GM21723 (cell line): ENCODE data around the gene DYNLRB1.

ENCODE experiments used
- ATAC-seq: cut with Tn5 transposase; IDR thresholded peaks from one replicate; pipeline ENCODE4 v1.9.1; 2021; ENCODE audit warnings: mild to moderate bottlenecking, moderate library complexity; ENCODE audit not compliant: unreplicated experiment

DYNLRB1 gene

DNA sequence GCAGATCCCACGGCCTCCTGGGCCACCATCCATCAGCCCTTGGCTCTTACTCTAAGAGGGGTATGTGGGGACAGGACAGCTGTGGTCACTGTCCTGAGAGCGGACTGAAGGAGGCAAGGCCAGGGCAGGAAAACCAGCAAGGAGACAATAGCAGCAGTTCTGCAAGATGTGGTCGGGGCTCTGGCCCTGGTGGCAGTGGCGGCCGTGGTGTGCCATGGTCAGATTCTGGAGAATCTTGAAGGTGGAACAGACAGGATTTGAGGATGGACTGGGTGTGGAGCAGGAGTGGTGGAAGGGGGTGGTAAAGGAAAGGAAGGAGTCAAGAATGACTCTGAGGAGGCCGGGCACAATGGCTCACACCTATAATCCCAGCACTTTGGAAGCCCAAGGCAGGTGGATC lies 36.3 kb downstream of the DYNLRB1 start:
- no peak for ATAC-seq

DNA sequence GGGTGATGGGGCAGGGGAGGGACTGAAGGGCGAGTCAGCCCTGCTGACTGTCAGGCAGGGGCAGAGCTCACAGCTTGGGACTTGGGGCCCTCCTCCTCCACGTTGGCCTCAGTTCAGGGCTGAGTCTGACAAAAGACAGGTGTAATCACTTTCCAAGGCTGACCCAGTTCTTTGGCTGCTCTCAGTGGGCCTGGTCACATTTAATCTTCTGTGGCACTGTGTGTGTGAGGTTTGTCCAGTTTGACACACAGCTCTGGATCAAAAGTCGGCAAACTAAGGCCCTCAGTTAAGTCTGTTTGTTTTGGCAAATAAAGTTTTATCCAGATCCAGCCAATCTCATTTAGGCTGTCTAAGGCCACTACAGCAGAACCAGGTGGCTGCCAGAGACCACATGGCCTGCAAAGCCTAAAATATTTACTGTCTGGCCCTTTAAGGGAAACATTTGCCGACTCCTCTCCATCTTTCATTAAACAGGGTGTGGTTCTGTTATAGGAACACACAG lies 37.2 kb downstream of the DYNLRB1 start:
- ATAC-seq = no peak

DNA sequence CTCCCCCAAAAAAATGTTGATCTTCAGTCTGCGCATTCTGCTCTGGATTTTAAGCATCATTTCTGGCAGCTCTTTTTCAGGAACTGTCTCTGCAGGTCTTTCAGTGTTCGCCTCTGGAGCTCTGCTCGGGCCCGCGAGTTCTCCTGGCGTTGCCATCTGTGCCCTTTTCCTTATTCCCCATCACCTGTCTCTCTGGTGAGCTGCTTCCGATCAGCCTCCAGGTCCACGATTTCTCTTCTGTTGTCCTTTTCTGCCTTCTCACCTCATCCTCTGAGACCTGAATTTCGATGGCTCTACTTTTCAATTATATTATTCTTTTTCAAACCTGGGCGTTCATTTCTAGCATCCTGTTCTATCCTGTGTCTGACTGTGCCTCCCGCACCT lies 41.7 kb downstream of the DYNLRB1 start:
- no peak for ATAC-seq

DNA sequence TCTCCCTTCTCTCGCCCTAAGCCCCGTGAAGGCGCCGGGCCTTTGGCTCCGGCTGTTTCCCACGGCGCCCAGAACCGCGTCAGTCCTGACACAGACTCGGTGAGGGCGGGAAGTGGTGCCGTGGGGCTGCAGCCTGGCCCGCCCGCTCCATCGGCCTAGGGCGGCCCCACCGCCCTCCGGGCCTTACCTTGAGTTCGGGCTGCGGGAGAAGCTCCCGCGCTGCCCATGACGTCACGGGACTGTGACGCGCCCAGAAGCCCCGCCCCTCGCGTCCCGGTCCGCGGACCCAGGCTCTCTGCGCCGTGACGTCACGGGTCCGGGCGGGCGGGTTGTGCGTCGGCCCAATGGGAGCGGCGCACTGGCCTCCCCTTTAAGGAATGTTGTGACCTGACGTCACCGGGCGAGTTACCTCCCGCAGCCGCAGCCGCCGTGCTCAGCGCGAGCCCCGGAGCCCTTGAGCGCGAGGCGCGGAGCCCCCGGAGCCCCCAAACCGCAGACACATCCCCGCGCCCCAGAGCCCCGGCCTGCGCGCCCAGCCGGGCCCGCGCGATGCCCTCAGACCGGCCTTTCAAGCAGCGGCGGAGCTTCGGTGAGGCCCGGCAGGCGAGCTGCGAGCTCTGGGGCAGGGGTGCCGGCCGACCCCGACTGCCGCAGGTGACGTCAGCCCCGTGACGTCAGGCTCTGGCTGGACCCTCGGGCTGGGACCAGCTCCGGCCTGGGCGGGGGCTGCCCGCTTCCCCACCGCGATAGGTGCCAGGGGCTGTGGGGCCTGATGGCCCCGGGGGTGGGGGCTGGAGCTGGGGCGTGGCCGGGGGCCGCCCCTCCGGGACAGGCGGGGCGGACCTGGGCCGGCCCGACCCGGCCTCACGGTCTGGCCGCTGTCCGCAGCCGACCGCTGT lies 42.3 kb downstream of the DYNLRB1 start, which contains the start of gene MAP1LC3A:
Gene MAP1LC3A, plus strand, starts transcription at position 399 of the 899 bp plus-strand sequence. Its CDS starts 151 bp downstream, at position 550.
- ATAC-seq = no peak

DNA sequence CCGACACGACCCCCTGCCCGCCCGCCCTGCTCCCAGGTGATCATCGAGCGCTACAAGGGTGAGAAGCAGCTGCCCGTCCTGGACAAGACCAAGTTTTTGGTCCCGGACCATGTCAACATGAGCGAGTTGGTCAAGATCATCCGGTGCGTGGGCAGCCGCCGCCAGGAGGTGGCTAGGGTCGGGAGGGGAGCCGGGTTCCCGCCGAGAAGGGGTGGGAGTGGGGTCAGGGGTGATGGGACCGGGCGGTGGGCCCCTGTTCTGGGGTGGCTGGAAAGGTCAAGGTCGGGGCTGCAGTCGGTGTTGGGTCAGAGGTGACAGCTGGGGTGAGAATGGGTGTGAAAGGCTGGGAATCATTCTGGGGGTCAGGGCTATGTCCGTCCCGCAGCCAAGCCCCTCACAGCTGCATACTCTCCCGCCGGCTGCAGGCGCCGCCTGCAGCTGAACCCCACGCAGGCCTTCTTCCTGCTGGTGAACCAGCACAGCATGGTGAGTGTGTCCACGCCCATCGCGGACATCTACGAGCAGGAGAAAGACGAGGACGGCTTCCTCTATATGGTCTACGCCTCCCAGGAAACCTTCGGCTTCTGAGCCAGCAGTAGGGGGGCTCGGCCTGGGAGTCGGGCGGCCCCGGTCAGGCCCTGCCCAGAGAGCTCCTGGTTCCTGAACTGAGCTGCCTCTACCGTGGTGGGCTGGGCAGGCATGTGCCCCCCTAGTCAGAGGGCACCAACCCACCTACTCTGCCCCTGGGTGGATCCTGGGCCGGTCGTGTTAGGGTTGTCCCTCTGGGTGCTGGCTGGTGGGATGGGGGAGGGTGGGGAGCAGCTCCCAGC lies 43.3 kb downstream of the DYNLRB1 start:
- ATAC-seq = no peak

DNA sequence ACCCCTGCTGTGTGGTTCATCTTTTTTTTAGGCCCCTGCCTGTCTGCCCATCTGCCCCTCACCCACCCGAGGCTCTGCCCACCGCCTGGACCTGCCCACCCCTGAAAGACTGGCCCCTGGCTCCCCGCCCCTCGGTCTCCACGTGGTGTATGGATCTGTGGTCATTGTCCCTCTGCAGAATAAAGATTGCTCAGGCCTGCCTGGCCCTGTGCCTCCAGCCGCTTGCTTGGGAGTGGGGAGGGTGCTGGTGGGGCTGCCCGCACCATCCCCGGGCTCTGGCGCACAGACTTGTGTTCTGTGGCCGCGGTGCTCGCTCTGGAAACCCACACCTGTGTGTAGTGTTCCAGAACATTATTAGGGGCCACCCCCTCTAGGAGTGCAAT lies 43.9 kb downstream of the DYNLRB1 start:
- ATAC-seq = no peak

DNA sequence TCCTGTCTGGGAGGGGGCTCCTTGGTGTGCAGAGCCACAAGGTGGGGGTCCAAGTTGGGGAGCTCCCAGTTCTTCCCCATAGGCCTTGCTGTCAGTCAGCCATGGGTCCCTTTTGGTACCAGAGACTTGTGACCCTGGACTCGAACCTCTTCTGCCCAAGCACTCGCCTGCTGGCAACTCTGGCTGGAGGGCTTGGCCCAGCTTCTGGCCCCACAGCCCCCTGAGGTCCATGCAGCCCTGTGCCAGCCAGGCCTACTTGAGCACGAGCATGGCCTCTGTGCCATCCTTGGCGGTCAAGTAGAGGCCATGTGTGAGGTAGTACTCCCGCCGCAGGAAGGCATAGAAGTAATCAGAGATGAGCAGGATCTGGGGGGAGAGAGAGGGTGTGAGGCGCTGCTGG lies 44.4 kb downstream of the DYNLRB1 start:
- no peak for ATAC-seq

DNA sequence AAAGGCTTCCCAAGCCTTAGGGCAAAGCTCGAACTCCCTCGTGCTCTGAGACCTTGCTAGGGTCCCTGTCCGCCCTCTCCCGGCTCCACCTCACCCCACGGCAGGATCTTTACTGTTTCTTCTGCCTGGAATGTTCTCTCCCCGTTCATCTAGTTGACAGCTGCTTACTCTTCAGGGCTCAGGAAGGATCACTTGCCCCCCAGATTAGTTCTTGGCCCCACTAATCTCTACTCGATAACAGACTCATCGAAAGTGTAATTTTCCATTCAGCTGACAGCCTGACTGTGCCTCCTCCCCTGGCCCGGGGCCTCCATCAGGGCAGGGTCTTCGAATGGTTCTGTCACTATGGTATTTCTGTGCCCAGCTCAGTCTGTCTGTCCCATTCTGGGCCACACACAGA lies 45.4 kb downstream of the DYNLRB1 start:
- ATAC-seq = no peak

DNA sequence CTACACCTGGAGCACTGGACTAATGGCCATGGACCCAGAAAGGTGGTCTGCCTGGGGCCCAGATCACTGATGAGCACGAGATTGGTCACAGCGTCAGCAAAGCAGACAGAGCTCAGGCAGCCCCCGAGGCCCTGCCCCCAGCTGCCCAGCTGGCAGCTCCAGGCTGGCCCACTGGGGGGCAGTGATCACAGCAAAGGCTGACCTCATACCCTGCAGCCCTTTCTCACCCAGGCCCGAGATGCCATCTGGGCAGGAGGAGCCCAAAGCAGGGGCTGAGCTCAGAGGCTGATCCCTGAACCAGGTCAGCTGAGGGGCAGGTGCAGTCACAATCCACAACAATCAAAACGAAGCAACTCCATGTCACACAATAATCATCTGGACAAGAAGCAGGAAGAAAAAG lies 46.4 kb downstream of the DYNLRB1 start:
- ATAC-seq = no peak

DNA sequence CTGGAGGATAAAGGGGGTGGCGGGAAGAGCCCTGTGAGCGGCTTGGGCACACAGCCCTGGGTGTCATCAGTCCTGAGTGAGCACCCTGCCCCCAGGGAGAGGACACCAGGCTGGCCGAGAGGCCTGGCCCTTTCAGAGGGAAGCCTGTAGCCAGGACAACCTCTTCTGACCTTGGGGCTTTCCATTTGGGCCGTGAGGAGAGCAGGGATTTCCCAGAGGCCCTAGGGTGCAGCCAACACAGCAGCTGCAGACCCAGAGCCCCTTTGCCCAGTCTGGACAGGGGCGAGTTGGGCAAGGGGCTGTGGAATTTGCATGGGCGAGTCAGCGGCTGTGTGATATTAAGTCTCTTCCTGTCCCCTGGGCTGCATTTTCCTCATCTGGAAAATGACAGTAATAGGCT lies 48.6 kb downstream of the DYNLRB1 start:
- ATAC-seq = no peak

DNA sequence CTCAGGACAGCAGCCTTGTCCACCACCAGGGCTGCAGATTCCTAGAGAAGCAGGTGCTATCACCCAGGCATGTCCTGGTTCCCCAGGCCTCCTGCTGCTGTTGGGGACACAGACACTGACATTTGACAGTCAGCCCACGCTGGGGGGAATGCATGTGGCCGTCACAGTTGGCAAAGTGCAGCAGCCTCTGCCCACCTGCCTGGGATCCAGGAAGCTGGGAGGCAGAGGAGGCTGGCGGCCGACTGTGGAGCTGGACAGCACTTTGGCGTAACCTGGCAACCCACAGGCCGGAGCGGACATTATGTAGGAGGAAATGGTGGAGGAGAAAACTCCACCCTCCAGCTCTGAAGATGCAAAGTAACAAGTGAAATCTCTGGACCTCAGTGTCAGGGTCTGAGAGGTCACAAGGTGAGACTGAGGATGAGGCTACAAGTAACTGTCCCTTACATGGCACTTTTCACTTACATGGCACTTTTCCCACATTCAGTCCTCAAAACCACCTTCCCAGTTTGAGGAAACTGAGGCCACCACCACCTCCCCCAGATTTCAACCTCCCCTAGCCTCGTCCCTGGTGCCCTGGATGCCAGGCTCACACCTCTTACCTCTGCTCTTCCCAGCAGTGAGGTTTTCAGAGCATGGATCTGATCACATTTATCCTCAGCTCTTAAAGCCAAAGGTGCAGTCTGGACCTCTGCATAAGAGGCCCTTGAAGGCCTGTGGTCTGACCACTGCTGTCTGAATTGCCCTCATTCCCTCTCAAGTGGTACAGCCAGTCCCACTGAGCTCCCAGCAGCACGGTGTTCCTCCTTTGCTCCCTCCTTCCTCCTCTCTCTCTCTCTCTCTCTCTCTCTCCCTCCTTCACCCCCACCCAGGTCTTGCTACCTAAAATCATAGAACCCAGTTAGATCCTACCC lies 51.0 kb downstream of the DYNLRB1 start:
- ATAC-seq = no peak

DNA sequence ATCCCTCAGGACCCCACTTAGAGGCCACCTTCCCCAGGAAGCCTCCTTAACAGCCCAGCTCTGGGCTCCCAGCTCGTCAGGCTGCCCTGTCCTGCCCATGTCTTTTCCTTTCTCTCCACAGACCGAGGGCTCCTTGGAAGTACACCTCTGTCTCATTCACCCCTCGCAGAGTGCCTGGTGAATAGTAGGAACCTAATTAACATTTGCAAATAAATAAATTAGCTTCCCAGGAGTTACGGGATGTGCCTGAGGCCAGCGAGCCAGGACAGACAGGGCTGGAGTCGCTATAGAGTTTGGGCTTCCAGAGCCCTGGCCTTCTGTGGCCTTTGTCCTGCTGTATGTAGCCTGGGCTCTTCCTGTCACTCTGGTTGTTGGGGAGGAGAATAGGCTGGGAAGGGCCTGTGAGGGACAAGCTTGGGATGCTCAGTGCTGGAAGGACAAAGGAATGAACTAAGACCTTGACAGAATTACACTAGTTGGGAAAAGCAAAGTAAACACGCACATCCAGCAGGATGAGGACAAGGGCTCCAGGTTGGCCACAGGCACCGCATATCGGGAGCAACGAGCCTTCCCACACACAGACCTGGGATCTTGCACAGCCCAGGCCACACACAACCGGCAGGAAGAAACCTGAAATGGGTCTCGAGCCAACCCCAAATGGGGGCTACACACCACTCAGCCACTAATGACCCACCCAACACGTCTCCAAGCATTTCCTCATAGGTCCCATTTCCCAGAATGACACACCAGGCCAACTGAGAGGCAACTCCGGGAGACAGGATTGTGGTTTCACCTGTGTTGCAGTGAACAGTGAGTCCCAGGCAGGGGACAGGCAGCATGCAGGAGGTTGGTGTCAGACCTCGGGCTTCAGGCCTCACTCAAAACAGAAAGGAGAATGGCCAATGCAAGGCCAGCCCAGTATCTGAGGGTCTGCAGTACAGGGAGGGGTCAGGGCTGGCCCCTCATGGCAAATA lies 52.0 kb downstream of the DYNLRB1 start:
- ATAC-seq = no peak

DNA sequence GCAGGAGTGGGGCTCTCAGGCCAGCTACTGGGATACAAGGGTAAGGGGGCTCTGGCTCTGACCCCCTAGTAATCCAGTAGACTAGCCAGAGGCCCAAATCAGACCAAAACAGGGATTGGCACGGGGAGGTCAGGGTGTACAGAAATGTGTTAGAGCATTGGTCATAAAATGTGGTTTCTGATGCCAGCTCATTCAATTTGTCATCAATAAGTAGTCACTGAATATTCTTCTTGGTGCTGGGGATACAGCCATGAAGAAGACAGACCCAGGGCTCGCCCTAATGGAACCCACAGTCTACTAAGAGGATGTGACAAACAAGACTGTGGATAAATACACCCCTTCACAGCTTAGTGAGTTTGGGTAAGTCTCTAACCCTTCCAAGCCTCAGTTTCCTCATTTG lies 53.4 kb downstream of the DYNLRB1 start:
- no peak for ATAC-seq

DNA sequence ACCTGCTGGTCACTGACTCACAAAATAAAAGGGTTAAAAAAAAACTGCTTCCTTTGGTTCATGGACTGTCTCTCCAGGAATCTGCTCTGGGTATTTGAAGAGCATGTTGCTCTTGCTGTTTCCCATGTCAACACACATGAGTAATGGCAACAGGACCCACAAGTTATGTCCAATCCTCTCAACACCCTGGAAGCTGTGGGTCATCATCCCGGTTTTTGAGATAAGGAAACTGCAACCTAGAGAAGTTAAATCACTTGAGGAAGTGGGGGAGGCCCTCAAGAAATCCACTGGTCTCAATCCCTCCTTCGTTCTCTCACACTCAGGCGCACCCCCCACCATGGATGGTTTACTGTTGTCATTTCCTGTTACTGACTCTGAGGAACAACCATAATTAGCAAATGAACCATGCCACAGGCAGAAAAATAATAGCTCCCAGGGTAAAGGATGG lies 54.7 kb downstream of the DYNLRB1 start:
- no peak for ATAC-seq

DNA sequence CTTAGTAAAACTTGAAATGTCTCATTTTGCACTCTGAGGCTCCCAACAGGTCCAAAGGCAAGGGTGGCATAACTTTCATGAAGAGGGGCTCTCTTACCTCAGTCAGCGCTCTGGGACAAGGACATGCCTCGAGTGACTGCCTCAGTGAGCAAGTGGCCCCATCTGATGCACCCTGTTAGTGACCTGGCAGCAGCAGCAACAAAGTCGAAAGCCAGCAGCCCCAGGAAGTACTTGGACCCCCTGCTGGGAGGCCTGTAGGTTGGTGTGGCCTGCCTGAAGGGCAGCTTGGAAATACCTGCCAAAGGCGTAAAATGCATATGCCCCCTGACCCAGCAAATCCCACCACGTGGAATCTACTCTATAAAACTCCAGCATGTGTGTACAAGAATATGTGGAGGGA lies 55.5 kb downstream of the DYNLRB1 start:
- no peak for ATAC-seq

DNA sequence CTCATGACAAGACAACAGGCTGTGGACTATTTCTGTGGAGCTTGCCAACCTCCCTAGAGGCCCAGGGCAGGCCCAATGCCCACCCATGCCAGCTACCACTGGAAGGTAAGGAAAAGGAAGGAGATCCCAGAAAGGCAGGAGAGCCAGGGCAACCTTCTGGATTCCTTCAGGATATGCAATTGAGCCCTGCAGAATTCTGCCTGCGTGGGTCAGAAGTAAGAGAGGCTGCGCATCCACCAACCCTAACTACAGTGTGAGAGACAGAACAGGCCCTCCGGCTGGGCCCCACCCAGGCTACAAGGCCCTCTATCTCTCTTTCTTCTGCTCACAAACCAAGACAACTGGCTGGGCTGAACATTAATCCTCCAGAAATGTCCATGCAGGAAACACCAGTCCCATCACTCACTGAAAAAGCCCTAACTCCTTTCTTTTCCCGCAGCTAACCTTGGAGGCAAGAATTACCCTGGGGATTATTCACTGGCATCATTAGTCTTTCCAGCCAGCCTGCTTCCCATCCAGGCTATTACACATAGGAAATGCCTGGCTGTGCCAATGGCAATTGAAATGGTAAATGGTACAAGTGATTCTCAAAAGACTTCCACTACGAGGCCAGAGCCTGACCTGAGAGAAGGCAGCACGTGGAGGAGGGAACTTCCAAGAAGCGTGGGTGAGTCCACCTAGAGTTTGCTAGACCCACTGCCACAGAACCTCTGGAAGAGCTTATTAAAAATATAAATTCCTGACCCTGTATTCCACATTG lies 57.5 kb downstream of the DYNLRB1 start:
- ATAC-seq = no peak

DNA sequence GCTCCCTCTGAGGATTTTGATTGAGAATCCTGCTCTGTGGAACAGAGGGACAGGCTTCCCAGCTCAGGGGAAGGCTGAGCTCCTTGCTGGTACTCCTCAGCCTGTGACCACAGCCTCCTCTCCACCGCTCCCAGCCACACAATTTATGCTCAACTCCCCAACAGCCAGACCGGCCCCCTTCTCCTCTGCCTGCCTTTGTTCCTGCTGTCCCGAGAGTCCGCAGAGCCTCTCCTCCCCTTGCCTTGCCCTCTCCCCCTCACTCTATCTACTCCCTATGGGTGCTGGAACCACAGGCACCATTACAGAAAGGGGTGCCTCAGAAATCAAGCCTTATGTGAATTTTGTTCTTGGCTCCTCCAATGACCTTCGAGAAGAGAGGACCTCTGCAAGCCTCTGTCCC lies 58.2 kb downstream of the DYNLRB1 start:
- no peak for ATAC-seq

DNA sequence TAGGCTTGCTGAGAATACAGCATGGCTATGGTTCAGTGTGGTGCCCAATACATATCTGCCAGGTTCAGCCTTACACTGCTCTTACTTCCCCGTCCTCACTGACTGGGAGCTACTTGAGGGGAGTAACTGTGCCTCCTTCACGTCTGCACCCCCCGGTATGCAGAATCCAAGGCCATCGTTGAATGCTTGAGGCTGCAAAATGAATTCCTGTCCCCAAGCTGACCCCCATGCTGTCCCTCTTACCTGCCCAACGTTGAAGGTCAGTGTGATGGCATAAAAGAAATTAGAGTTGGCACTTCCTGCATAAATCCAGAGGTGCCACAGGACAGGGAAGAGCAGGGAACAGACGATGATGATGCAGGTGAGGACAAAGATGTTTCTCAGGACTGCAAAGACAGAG lies 58.6 kb downstream of the DYNLRB1 start:
- no peak for ATAC-seq

DNA sequence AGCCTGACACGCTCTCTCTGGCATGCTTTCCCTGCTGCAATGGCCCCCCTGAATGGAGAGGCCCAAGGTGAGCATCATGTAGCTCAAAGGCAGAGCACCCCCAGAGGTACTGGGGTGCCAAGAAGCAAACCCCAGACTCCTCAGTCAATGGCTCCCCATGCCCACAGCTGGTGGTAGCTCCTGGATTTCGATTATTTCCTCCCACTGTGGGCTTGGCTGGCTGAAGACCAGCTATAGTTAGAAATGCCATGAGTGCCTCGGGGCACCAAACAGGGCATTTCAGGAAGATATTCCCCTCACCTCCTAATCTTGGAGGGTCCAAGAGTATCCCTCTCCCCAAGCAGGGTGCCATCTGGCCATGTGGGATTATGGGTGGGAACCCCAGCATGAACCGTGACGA lies 59.0 kb downstream of the DYNLRB1 start:
- no peak for ATAC-seq
